SU-DHL-6 (cell line): ENCODE results near the gene OTUD1.

Experiments used
- EZH2phosphoT487 ChIP-seq: fragments of 200-600 bp; sonication (generic), shearing (Covaris generic); conservative IDR thresholded peaks from 2 replicates; pipeline ENCODE4 v1.6.1; 2018; ENCODE audit warnings: mild to moderate bottlenecking, antibody characterized with exemption, low read length, moderate library complexity, mixed read lengths
- TF ChIP-seq, protein P1 (sequence below): fragments of 200-600 bp; sonication (generic); IDR thresholded peaks from one replicate; pipeline ENCODE4 v1.5.1; 2017; ENCODE audit warnings: antibody characterized with exemption, mild to moderate bottlenecking, low read length, moderate library complexity; ENCODE audit not compliant: insufficient read depth, poor library complexity, severe bottlenecking

DNA sequence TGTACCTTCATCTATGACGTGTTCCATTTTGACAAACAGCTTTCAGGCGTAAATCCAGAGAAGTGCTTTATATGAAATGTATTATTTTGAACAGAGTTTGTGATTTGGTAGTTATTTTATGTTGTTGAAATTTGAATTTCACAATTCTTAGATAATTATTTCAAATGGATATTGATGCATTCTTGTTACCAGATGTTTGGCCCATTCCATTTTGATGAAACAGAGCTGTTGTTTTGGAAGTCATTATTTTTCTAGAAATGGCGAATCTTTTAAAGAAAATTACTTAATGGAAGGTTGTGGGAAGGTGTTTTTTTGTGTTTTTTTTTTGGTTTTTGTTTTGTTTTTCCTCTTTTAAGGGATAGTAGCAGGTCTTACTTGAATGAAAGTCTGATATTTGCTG is 2.4 kb downstream of the OTUD1 start:
- no peak for TF ChIP-seq EZH2phosphoT487
- TF ChIP-seq, protein P1, sequence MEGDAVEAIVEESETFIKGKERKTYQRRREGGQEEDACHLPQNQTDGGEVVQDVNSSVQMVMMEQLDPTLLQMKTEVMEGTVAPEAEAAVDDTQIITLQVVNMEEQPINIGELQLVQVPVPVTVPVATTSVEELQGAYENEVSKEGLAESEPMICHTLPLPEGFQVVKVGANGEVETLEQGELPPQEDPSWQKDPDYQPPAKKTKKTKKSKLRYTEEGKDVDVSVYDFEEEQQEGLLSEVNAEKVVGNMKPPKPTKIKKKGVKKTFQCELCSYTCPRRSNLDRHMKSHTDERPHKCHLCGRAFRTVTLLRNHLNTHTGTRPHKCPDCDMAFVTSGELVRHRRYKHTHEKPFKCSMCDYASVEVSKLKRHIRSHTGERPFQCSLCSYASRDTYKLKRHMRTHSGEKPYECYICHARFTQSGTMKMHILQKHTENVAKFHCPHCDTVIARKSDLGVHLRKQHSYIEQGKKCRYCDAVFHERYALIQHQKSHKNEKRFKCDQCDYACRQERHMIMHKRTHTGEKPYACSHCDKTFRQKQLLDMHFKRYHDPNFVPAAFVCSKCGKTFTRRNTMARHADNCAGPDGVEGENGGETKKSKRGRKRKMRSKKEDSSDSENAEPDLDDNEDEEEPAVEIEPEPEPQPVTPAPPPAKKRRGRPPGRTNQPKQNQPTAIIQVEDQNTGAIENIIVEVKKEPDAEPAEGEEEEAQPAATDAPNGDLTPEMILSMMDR: no peak
